Esophagus (tissue), 2 donors: ENCODE results near the gene ZNF20. TPM values are rescaled to one million over a fixed set of nuclear protein-coding genes. Genes with fewer than 3 reads are reported as not detected.

Experiments
- H3K27ac ChIP-seq, 2 donors: one replicate each; pipeline ENCODE4 v1.5.1; 2013; ENCODE audit warnings: low read depth in 2 of 2, mild to moderate bottlenecking in 2 of 2, inconsistent platforms in 1 of 2, low read length in 1 of 2, moderate library complexity in 1 of 2
- H3K27me3 ChIP-seq, 2 donors: one replicate each; pipeline ENCODE4 v1.6.1; 2013; ENCODE audit warnings: low read length in 2 of 2, control low read depth in 1 of 2, mild to moderate bottlenecking in 1 of 2; ENCODE audit not compliant: insufficient read depth in 2 of 2, control insufficient read depth in 1 of 2
- H3K36me3 ChIP-seq, 2 donors: one replicate each; pipeline ENCODE4 v1.6.1; 2013; ENCODE audit warnings: low read length in 1 of 2; ENCODE audit not compliant: control insufficient read depth in 2 of 2, insufficient read depth in 2 of 2
- H3K4me1 ChIP-seq, 2 donors: one replicate each; pipeline ENCODE4 v1.6.1; 2013; ENCODE audit warnings: low read length in 1 of 2; ENCODE audit not compliant: control insufficient read depth in 2 of 2, insufficient read depth in 2 of 2
- H3K4me3 ChIP-seq, 2 donors: one replicate each; pipeline ENCODE4 v1.5.1; 2013; ENCODE audit warnings: low read length in 2 of 2, mild to moderate bottlenecking in 2 of 2, low read depth in 1 of 2, moderate library complexity in 1 of 2
- H3K9me3 ChIP-seq, 2 donors: one replicate each; pipeline ENCODE4 v1.6.1; 2013; ENCODE audit warnings: mild to moderate bottlenecking in 2 of 2, low read depth in 1 of 2, low read length in 1 of 2, moderate library complexity in 1 of 2; ENCODE audit not compliant: control insufficient read depth in 2 of 2, insufficient read depth in 1 of 2
- WGBS, 2 donors: extraction: QIAGEN DNeasy Blood & Tissue Kit; methylation state at CpG; one replicate each; pipeline ENCODE4 v1.1.7; 2013; 5-methylcytosine and 5-hydroxymethylcytosine counted together
- polyA plus RNA-seq, 2 donors: library from polyadenylated mRNA; stranded (reverse); fragments of 200-250 nt; gene quantifications; one replicate each; pipeline ENCODE4 v1.2.3, GENCODE V29; 2013
- donor health status: healthy with polysubstance abuse.
- donor health status: Bipolar disorder and iron deficiency.

The ZNF20 gene
- polyA plus RNA-seq, 2 donors = 1.8 to 3.6 TPM

GRCh38 chr19:12156223-12157058 lies 16.3 kb upstream of the ZNF20 start, which contains the start of gene ZNF625:
TSS of gene ZNF625 (minus strand) at chr19:12156734. CDS start at chr19:12156558, 176 bp downstream.
- Histone ChIP-seq H3K27me3 (no peaks in the 10 kb centered on the region), H3K9me3 (no peaks in the 10 kb centered on the region), H3K27ac (peak within 1 kb of the TSS; percentile 3 to 34), H3K4me1 (no peaks in the 10 kb centered on the region), H3K4me3 (peak within 1 kb of the TSS; percentile 63 to 72), H3K36me3 (no peaks in the 10 kb centered on the region)
- 1% methylated on average over 58 of the region's 58 CpGs for WGBS, 2 donors

GRCh38 chr19:12155324-12155860 lies 15.2 kb upstream of the ZNF20 start:
- Histone ChIP-seq H3K27me3 (no peaks in the 10 kb centered on the region), H3K27ac (no peak overlapping the region), H3K36me3 (no peaks in the 10 kb centered on the region), H3K4me3 (peak overlapping the region; percentile 63 to 72), H3K4me1 (no peaks in the 10 kb centered on the region), H3K9me3 (no peaks in the 10 kb centered on the region)
- WGBS, 2 donors = 16 to 24% methylated on average over 11 of the region's 11 CpGs

GRCh38 chr19:12145348-12145747 lies 5.2 kb upstream of the ZNF20 start:
- H3K27ac ChIP-seq = no peak overlapping the region
- WGBS, 2 donors = 95 to 97% methylated on average over 8 of the region's 8 CpGs
- H3K9me3 ChIP-seq = peaks cover 0 to 10% of the 10 kb centered on the region in 2 donors
- H3K4me1 ChIP-seq = peaks cover 2 to 4% of the 10 kb centered on the region in 2 donors
- peaks cover 4 to 8% of the 10 kb centered on the region in 2 donors for H3K36me3 ChIP-seq
- no peaks in the 10 kb centered on the region for H3K27me3 ChIP-seq
- H3K4me3 ChIP-seq = no peak overlapping the region

GRCh38 chr19:12141405-12141736 lies 1.2 kb upstream of the ZNF20 start:
- H3K36me3 ChIP-seq = peaks cover 4 to 8% of the 10 kb centered on the region in 2 donors
- H3K4me1 ChIP-seq = peaks cover 2 to 4% of the 10 kb centered on the region in 2 donors
- H3K27me3 ChIP-seq = no peaks in the 10 kb centered on the region
- no peak overlapping the region for H3K4me3 ChIP-seq
- 55 to 56% methylated on average over 10 of the region's 10 CpGs for WGBS, 2 donors
- H3K27ac ChIP-seq = no peak overlapping the region
- peaks cover 0 to 9% of the 10 kb centered on the region in 2 donors for H3K9me3 ChIP-seq

GRCh38 chr19:12140545-12141404 lies 625 bp upstream of the ZNF20 start:
- peaks cover 0 to 7% of the 10 kb centered on the region in 2 donors for H3K36me3 ChIP-seq
- H3K4me3 ChIP-seq = peak overlapping the region; percentile 21 to 99
- peaks cover 2 to 4% of the 10 kb centered on the region in 2 donors for H3K4me1 ChIP-seq
- H3K27me3 ChIP-seq = no peaks in the 10 kb centered on the region
- H3K27ac ChIP-seq = peak overlapping the region; percentile 19 to 50
- H3K9me3 ChIP-seq = peaks cover 0 to 6% of the 10 kb centered on the region in 2 donors
- WGBS, 2 donors = 4 to 7% methylated on average over 17 of the region's 17 CpGs

- WGBS, 2 donors = 19 to 24% methylated on average over 13 of the region's 13 CpGs
- H3K4me1 ChIP-seq = peaks cover 2 to 4% of the 10 kb centered on the region in 2 donors
- H3K27ac ChIP-seq = no peak overlapping the region
- peaks cover 0 to 4% of the 10 kb centered on the region in 2 donors for H3K36me3 ChIP-seq
- H3K9me3 ChIP-seq = peaks cover 0 to 4% of the 10 kb centered on the region in 2 donors
- H3K4me3 ChIP-seq = peak overlapping the region; percentile 83 to 99
- no peaks in the 10 kb centered on the region for H3K27me3 ChIP-seq
Measured at GRCh38 chr19:12139269-12139668, 881 bp downstream of the ZNF20 start.

- peaks cover 2 to 4% of the 10 kb centered on the region in 2 donors for H3K4me1 ChIP-seq
- peaks cover 11 to 18% of the 10 kb centered on the region in 2 donors for H3K36me3 ChIP-seq
- H3K9me3 ChIP-seq = peaks cover 0 to 13% of the 10 kb centered on the region in 2 donors
- H3K27me3 ChIP-seq = no peaks in the 10 kb centered on the region
- no peak overlapping the region for H3K27ac ChIP-seq
- H3K4me3 ChIP-seq = no peak overlapping the region
- 80 to 82% methylated on average over 7 of the region's 7 CpGs for WGBS, 2 donors
Measured at GRCh38 chr19:12137221-12137940, 2.8 kb downstream of the ZNF20 start.

GRCh38 chr19:12133069-12133468 lies 7.1 kb downstream of the ZNF20 start:
- H3K9me3 ChIP-seq = peaks cover 0 to 19% of the 10 kb centered on the region in 2 donors
- WGBS, 2 donors = 97 to 99% methylated on average over 3 of the region's 3 CpGs
- H3K27ac ChIP-seq = no peak overlapping the region
- no peaks in the 10 kb centered on the region for H3K27me3 ChIP-seq
- no peaks in the 10 kb centered on the region for H3K4me1 ChIP-seq
- H3K36me3 ChIP-seq = peaks cover 14 to 18% of the 10 kb centered on the region in 2 donors
- no peak overlapping the region for H3K4me3 ChIP-seq

GRCh38 chr19:12126707-12127106 lies 13.4 kb downstream of the ZNF20 start:
- H3K27ac ChIP-seq = no peak overlapping the region
- 26 to 27% methylated on average over 2 of the region's 2 CpGs for WGBS, 2 donors
- no peaks in the 10 kb centered on the region for H3K4me1 ChIP-seq
- H3K36me3 ChIP-seq = no peaks in the 10 kb centered on the region
- no peak overlapping the region for H3K4me3 ChIP-seq
- H3K9me3 ChIP-seq = peaks cover 0 to 5% of the 10 kb centered on the region in 2 donors
- H3K27me3 ChIP-seq = no peaks in the 10 kb centered on the region
